Hepatocyte (in vitro differentiated cells): ENCODE measurements around the gene KCNQ1. TPM values are rescaled to one million over a fixed set of nuclear protein-coding genes. Genes with fewer than 3 reads are reported as not detected.
A peak's percentile ranks its signal among the peaks of the same experiment; 100 is the strongest.

Experiments
- DNase-seq: peaks from one replicate; pipeline ENCODE4 v3.0.0-alpha.2; 2016; ENCODE audit warnings: low spot score
- H2AFZ ChIP-seq: fragments of 200-600 bp; sonication (generic); 2 replicates; pipeline ENCODE4 v1.6.0; 2016; ENCODE audit warnings: antibody characterized with exemption, mild to moderate bottlenecking
- H3K27ac ChIP-seq: fragments of 200-600 bp; sonication (generic); 2 replicates; pipeline ENCODE4 v1.5.1; 2016; ENCODE audit warnings: mild to moderate bottlenecking
- H3K27me3 ChIP-seq: fragments of 200-600 bp; sonication (generic); 2 replicates; pipeline ENCODE4 v1.6.1; 2016
- H3K36me3 ChIP-seq: fragments of 200-600 bp; sonication (generic); replicated peaks from 2 replicates; pipeline ENCODE4 v1.5.1; 2016; ENCODE audit warnings: low read depth; ENCODE audit not compliant: insufficient read depth
- H3K4me1 ChIP-seq: fragments of 200-600 bp; sonication (generic); 2 replicates; pipeline ENCODE4 v1.5.1; 2016; ENCODE audit warnings: mild to moderate bottlenecking, moderate library complexity; ENCODE audit not compliant: insufficient read depth
- H3K4me2 ChIP-seq: fragments of 200-600 bp; sonication (generic); 2 replicates; pipeline ENCODE4 v1.6.0; 2016
- H3K4me3 ChIP-seq: fragments of 200-600 bp; sonication (generic); 2 replicates; pipeline ENCODE4 v1.5.1; 2016; ENCODE audit warnings: mild to moderate bottlenecking
- H3K79me2 ChIP-seq: fragments of 200-600 bp; sonication (generic); 2 replicates; pipeline ENCODE4 v1.6.0; 2017; ENCODE audit warnings: mild to moderate bottlenecking
- H3K9me2 ChIP-seq: fragments of 200-600 bp; sonication (generic); replicated peaks from 2 replicates; pipeline ENCODE4 v1.6.0; 2017; ENCODE audit warnings: mild to moderate bottlenecking; ENCODE audit not compliant: insufficient read depth
- H3K9me3 ChIP-seq: fragments of 200-600 bp; sonication (generic); 2 replicates; pipeline ENCODE4 v1.5.1; 2016; ENCODE audit warnings: low read depth, mild to moderate bottlenecking
- H4K20me1 ChIP-seq: fragments of 200-600 bp; sonication (generic); 2 replicates; pipeline ENCODE4 v1.6.0; 2016; ENCODE audit warnings: mild to moderate bottlenecking; ENCODE audit not compliant: insufficient read depth, poor library complexity, severe bottlenecking
- CTCF ChIP-seq: fragments of 200-600 bp; sonication (generic); IDR thresholded peaks from 2 replicates; pipeline ENCODE4 v1.5.1; 2016; ENCODE audit warnings: antibody characterized with exemption, mild to moderate bottlenecking; ENCODE audit not compliant: poor library complexity
- EZH2 ChIP-seq: fragments of 200-600 bp; sonication (generic); IDR thresholded peaks from 2 replicates; pipeline ENCODE4 v1.6.1; 2016; ENCODE audit warnings: antibody characterized with exemption, mild to moderate bottlenecking, borderline replicate concordance
- EZH2phosphoT487 ChIP-seq: fragments of 200-600 bp; sonication (generic); IDR thresholded peaks from one replicate; pipeline ENCODE4 v1.6.1; 2018; ENCODE audit warnings: antibody characterized with exemption, mild to moderate bottlenecking, low read depth, moderate library complexity; ENCODE audit not compliant: unreplicated experiment, severe bottlenecking
- WGBS: methylation state at CpG from one replicate; pipeline ENCODE4 v1.1.6; 2016; ENCODE audit warnings: low lambda C conversion rate; ENCODE audit errors: missing lambda C conversion rate; 5-methylcytosine and 5-hydroxymethylcytosine counted together
- polyA plus RNA-seq: library from polyadenylated mRNA; unstranded; fragments of >200 nt; fragmentation: Nextera tagmentation; extraction: Ambion mirVana; gene quantifications from 2 replicates; pipeline ENCODE4 v1.2.1, GENCODE V29; 2016
- total RNA-seq: library from RNA; depleted of rRNA; stranded (reverse); fragments of >200 nt; gene quantifications from 2 replicates; pipeline ENCODE4 v1.2.3, GENCODE V29; 2014

Gene KCNQ1
- total and polyA plus RNA-seq, 2 experiments from 2014 or later, result 1.8 to 6.4 TPM

- 92% methylated on average over 10 of the region's 12 CpGs for WGBS
- no peaks in the 10 kb centered on the region for H3K36me3 ChIP-seq
- H3K4me2 ChIP-seq, result peak overlapping the region; percentile 63
- TF ChIP-seq CTCF (no peak), EZH2phosphoT487 (no peak), EZH2 (no peak)
- no peaks in the 10 kb centered on the region for H3K9me3 ChIP-seq
- H3K79me2 ChIP-seq, result no peaks in the 10 kb centered on the region
- no peak for DNase-seq
- H4K20me1 ChIP-seq, result no peaks in the 10 kb centered on the region
- no peaks in the 10 kb centered on the region for H3K9me2 ChIP-seq
- H3K4me3 ChIP-seq, result no peak overlapping the region
- H3K27ac ChIP-seq, result peak overlapping the region; percentile 96
- peaks cover 58% of the 10 kb centered on the region for H3K4me1 ChIP-seq
- no peak overlapping the region for H2AFZ ChIP-seq
- H3K27me3 ChIP-seq, result no peaks in the 10 kb centered on the region
These were observed 392.8 kb downstream of the KCNQ1 start for GRCh38 chr11:2837651-2838050.

- H3K4me1 ChIP-seq, result peaks cover 58% of the 10 kb centered on the region
- H3K36me3 ChIP-seq, result no peaks in the 10 kb centered on the region
- WGBS, result 76% methylated on average over 11 of the region's 11 CpGs
- TF ChIP-seq CTCF, result no peak
- TF ChIP-seq EZH2phosphoT487, result no peak
- no peak for TF ChIP-seq EZH2
- no peak overlapping the region for H3K4me3 ChIP-seq
- peak overlapping the region; percentile 96 for H3K27ac ChIP-seq
- no peaks in the 10 kb centered on the region for H4K20me1 ChIP-seq
- peak overlapping the region; percentile 63 for H3K4me2 ChIP-seq
- no peaks in the 10 kb centered on the region for H3K79me2 ChIP-seq
- no peak overlapping the region for H2AFZ ChIP-seq
- no peak for DNase-seq
- no peaks in the 10 kb centered on the region for H3K9me2 ChIP-seq
- no peaks in the 10 kb centered on the region for H3K9me3 ChIP-seq
- H3K27me3 ChIP-seq, result no peaks in the 10 kb centered on the region
These were observed 393.3 kb downstream of the KCNQ1 start for GRCh38 chr11:2838091-2838490.

- H3K27me3 ChIP-seq, result no peaks in the 10 kb centered on the region
- H3K9me3 ChIP-seq, result no peaks in the 10 kb centered on the region
- no peak for DNase-seq
- no peak overlapping the region for H2AFZ ChIP-seq
- no peak for TF ChIP-seq EZH2phosphoT487
- no peak for TF ChIP-seq CTCF
- TF ChIP-seq EZH2, result no peak
- no peaks in the 10 kb centered on the region for H3K9me2 ChIP-seq
- 98% methylated on average over 16 of the region's 25 CpGs for WGBS
- peaks cover 58% of the 10 kb centered on the region for H3K4me1 ChIP-seq
- H4K20me1 ChIP-seq, result no peaks in the 10 kb centered on the region
- no peak overlapping the region for H3K4me3 ChIP-seq
- no peak overlapping the region for H3K4me2 ChIP-seq
- no peaks in the 10 kb centered on the region for H3K36me3 ChIP-seq
- peak overlapping the region; percentile 96 for H3K27ac ChIP-seq
- H3K79me2 ChIP-seq, result no peaks in the 10 kb centered on the region
These were observed 394.0 kb downstream of the KCNQ1 start for GRCh38 chr11:2838676-2839294.
